ENCODE data around the gene ZBTB9.

GRCh38 chr6:33440649-33441309 lies 13.6 kb upstream of the ZBTB9 start:
- TF ChIP-seq EZH2 (IDR thresholded peaks at IDR 0.05; ENCODE audit: borderline replicate concordance, insufficient read depth, low read depth, low read length, poor library complexity, severe bottlenecking), result no peak
- TF ChIP-seq CTCF (IDR thresholded peaks at IDR 0.05), result no peak

Data from B cell (primary cell).